ENCODE data around the gene ASTN1.

GRCh38 chr1:176963181-176963580, 201.3 kb downstream of the ASTN1 start:
- TF ChIP-seq POLR2A (IDR thresholded peaks at IDR 0.05) (no peak), CTCF (IDR thresholded peaks at IDR 0.05) (no peak), EP300 (IDR thresholded peaks at IDR 0.05) (no peak)
